Jurkat, Clone E6-1 (cell line): ENCODE data around the gene TRMT2B.
"Not testable (repeated sequence)": the region's sequence is repeated elsewhere in the genome, so short reads cannot be mapped to it uniquely, and the experiment has no call there.

Source experiments
- DNase-seq: peaks from one replicate; pipeline ENCODE4 v3.0.0-alpha.2; 2011; ENCODE audit warnings: low read depth, low spot score
- H3K4me3 ChIP-seq: 2 replicates; pipeline ENCODE4 v1.5.1; 2011; ENCODE audit warnings: mild to moderate bottlenecking, low read length, control low read depth, moderate library complexity

TRMT2B gene

GRCh38 chrX:101025126-101025525 is 26.8 kb downstream of the TRMT2B start:
- DNase-seq: no peak

GRCh38 chrX:101022020-101022419 is 29.9 kb downstream of the TRMT2B start:
- DNase-seq: no peak

More at GRCh38 chrX:101025126-101025525, 26.8 kb downstream of the TRMT2B start:
- H3K4me3 ChIP-seq: no peak overlapping the region

GRCh38 chrX:101012031-101012430 is 39.9 kb downstream of the TRMT2B start:
- DNase-seq, H3K4me3 ChIP-seq: not testable (repeated sequence)

More at GRCh38 chrX:101022020-101022419, 29.9 kb downstream of the TRMT2B start:
- H3K4me3 ChIP-seq: no peak overlapping the region

- H3K4me3 ChIP-seq: no peak overlapping the region
- DNase-seq: no peak
Measured at GRCh38 chrX:101009090-101009489, 42.8 kb downstream of the TRMT2B start.

GRCh38 chrX:100999451-100999850 is 52.5 kb downstream of the TRMT2B start:
- DNase-seq: no peak
- no peak overlapping the region for H3K4me3 ChIP-seq

- H3K4me3 ChIP-seq: no peak overlapping the region
- no peak for DNase-seq
Measured at GRCh38 chrX:100995469-100995868, 56.4 kb downstream of the TRMT2B start.

- no peak overlapping the region for H3K4me3 ChIP-seq
- DNase-seq: no peak
Measured at GRCh38 chrX:100994352-100995281, 57.3 kb downstream of the TRMT2B start.

- H3K4me3 ChIP-seq: no peak overlapping the region
- DNase-seq: no peak
Measured at GRCh38 chrX:100990139-100990538, 61.8 kb downstream of the TRMT2B start.

- no peak overlapping the region for H3K4me3 ChIP-seq
- DNase-seq: no peak
Measured at GRCh38 chrX:100984818-100985217, 67.1 kb downstream of the TRMT2B start.

- not testable (repeated sequence) for H3K4me3 ChIP-seq, DNase-seq
Measured at GRCh38 chrX:100981498-100981845, 70.4 kb downstream of the TRMT2B start.

GRCh38 chrX:100980608-100981497 is 71.1 kb downstream of the TRMT2B start:
- H3K4me3 ChIP-seq: no peak overlapping the region
- DNase-seq: no peak

GRCh38 chrX:100979881-100980607 is 71.9 kb downstream of the TRMT2B start:
- DNase-seq: no peak
- no peak overlapping the region for H3K4me3 ChIP-seq

- no peak for DNase-seq
- no peak overlapping the region for H3K4me3 ChIP-seq
Measured at GRCh38 chrX:100976211-100976610, 75.7 kb downstream of the TRMT2B start.

GRCh38 chrX:100975212-100975611 is 76.7 kb downstream of the TRMT2B start:
- no peak for DNase-seq
- no peak overlapping the region for H3K4me3 ChIP-seq

- H3K4me3 ChIP-seq: no peak overlapping the region
- DNase-seq: no peak
Measured at GRCh38 chrX:100973411-100973810, 78.5 kb downstream of the TRMT2B start.

GRCh38 chrX:100969936-100970335 is 82.0 kb downstream of the TRMT2B start:
- H3K4me3 ChIP-seq: no peak overlapping the region
- DNase-seq: no peak

GRCh38 chrX:100969408-100969807 is 82.5 kb downstream of the TRMT2B start, which contains the start of gene ARL13A:
Gene ARL13A (plus strand): TSS chrX:100969708. CDS start chrX:100973690, 3,982 bp downstream.
- DNase-seq: no peak
- H3K4me3 ChIP-seq: no peak within 1 kb of the TSS

- H3K4me3 ChIP-seq: no peak overlapping the region
- DNase-seq: no peak
Measured at GRCh38 chrX:100964362-100964761, 87.5 kb downstream of the TRMT2B start.

- DNase-seq: no peak
- H3K4me3 ChIP-seq: no peak overlapping the region
Measured at GRCh38 chrX:100962811-100963210, 89.1 kb downstream of the TRMT2B start.
